B cell (primary cell): ENCODE measurements around the gene CTNNA2. TPM values are rescaled to one million over a fixed set of nuclear protein-coding genes. Genes with fewer than 3 reads are reported as not detected.

Source experiments
- ATAC-seq: fragments of 200-7000 bp; cut with Tn5 transposase; one replicate; pipeline ENCODE4 v1.10.0; 2021; ENCODE audit warnings: low read depth, mild to moderate bottlenecking, moderate number of reproducible peaks, moderate library complexity
- CTCF ChIA-PET: fragments of 350-600 bp; sonication (Branson Sonifier 250); formaldehyde crosslinking; loops from one replicate; lab custom pipeline; 2021; ENCODE audit warnings: antibody characterized with exemption, inconsistent platforms; lab: Charles Lee
- POLR2A ChIA-PET: fragments of 350-600 bp; sonication (Branson Sonifier 250); formaldehyde crosslinking; loops from one replicate; lab custom pipeline; 2021; ENCODE audit warnings: antibody characterized with exemption; lab: Charles Lee
- DNase-seq: peaks from one replicate; pipeline ENCODE4 v3.0.0; 2013
- H2AFZ ChIP-seq: 2 replicates; pipeline ENCODE4 v1.6.1; 2012; ENCODE audit warnings: mild to moderate bottlenecking, low read depth, low read length; ENCODE audit not compliant: insufficient read depth, poor library complexity, severe bottlenecking
- H3K27ac ChIP-seq, 2 donors: 1 replicate in 1 of 2; 2 replicates in 1 of 2; pipeline ENCODE4 v1.5.1; 2012 to 2013; ENCODE audit warnings: low read length in 2 of 2, mild to moderate bottlenecking in 2 of 2, moderate library complexity in 1 of 2
- H3K27me3 ChIP-seq, 4 experiments: fragments of 200-600 bp in 1 of 4; sonication (generic) in 1 of 4; replicated peaks in 1 of 4; 1 replicate in 2 of 4; 2 replicates in 2 of 4; pipeline versions ENCODE4 v1.6.1 to v1.7.0; 2013 to 2016; ENCODE audit warnings: low read length in 3 of 4, mild to moderate bottlenecking in 2 of 4, mixed read lengths in 1 of 4, moderate library complexity in 1 of 4; ENCODE audit not compliant: insufficient read depth in 4 of 4, control insufficient read depth in 3 of 4; ENCODE audit errors: control extremely low read depth in 1 of 4
- H3K36me3 ChIP-seq, 2 experiments: replicated peaks in 1 of 2; 1 replicate in 1 of 2; 2 replicates in 1 of 2; pipeline versions ENCODE4 v1.6.1 to v1.7.1; 2013; ENCODE audit warnings: low read length in 1 of 2; ENCODE audit not compliant: insufficient read depth in 2 of 2, control insufficient read depth in 1 of 2; ENCODE audit errors: control extremely low read depth in 1 of 2, extremely low read depth in 1 of 2
- H3K4me1 ChIP-seq, 2 donors: fragments of 200-600 bp in 1 of 2; sonication (generic) in 1 of 2; 1 replicate in 1 of 2; 2 replicates in 1 of 2; pipeline versions ENCODE4 v1.5.1 to v1.6.1; 2013 to 2017; ENCODE audit warnings: low read length in 2 of 2; ENCODE audit not compliant: control insufficient read depth in 2 of 2, insufficient read depth in 2 of 2
- H3K4me2 ChIP-seq: replicated peaks from 2 replicates; pipeline ENCODE3; 2012; ENCODE audit warnings: mild to moderate bottlenecking, low read depth, low read length; ENCODE audit not compliant: poor library complexity, severe bottlenecking
- H3K4me3 ChIP-seq, 5 experiments: fragments of 200-600 bp in 1 of 5; sonication (generic) in 1 of 5; 1 replicate in 3 of 5; 2 replicates in 2 of 5; pipeline versions ENCODE4 v1.5.1 to v1.7.0; 2011 to 2016; ENCODE audit warnings: low read length in 4 of 5, mild to moderate bottlenecking in 4 of 5, low read depth in 2 of 5, control low read depth in 1 of 5, moderate library complexity in 1 of 5; ENCODE audit not compliant: insufficient read depth in 1 of 5; ENCODE audit errors: control extremely low read depth in 1 of 5, extremely low read depth in 1 of 5
- H3K79me2 ChIP-seq: fragments of 200-600 bp; sonication (generic); one replicate; pipeline ENCODE4 v1.6.0; 2016; ENCODE audit warnings: low read length; ENCODE audit not compliant: control insufficient read depth, insufficient read depth
- H3K9ac ChIP-seq: fragments of 200-600 bp; sonication (generic); 2 replicates; pipeline ENCODE4 v1.6.1; 2017; ENCODE audit warnings: mild to moderate bottlenecking, low read length, moderate library complexity
- H3K9me3 ChIP-seq, 3 donors: one replicate each; pipeline versions ENCODE4 v1.6.1 to v1.7.1; 2013; ENCODE audit warnings: low read length in 2 of 3; ENCODE audit not compliant: control insufficient read depth in 2 of 3, insufficient read depth in 1 of 3; ENCODE audit errors: control extremely low read depth in 1 of 3
- H4K20me1 ChIP-seq: 2 replicates; pipeline ENCODE4 v1.6.0; 2012; ENCODE audit warnings: mild to moderate bottlenecking, low read length; ENCODE audit not compliant: insufficient read depth, control insufficient read depth, poor library complexity, severe bottlenecking
- H3K27ac Mint-ChIP-seq: one replicate; pipeline ENCODE4 v1.8.0; 2021; ENCODE audit warnings: mixed read lengths
- H3K27me3 Mint-ChIP-seq: one replicate; pipeline ENCODE4 v1.8.0; 2021; ENCODE audit warnings: mixed read lengths
- H3K4me1 Mint-ChIP-seq: one replicate; pipeline ENCODE4 v1.8.0; 2021; ENCODE audit warnings: mixed read lengths
- H3K4me3 Mint-ChIP-seq: one replicate; pipeline ENCODE4 v1.8.0; 2021; ENCODE audit warnings: mixed read lengths
- H3K9me3 Mint-ChIP-seq: one replicate; pipeline ENCODE4 v1.8.0; 2022; ENCODE audit warnings: mixed read lengths; ENCODE audit not compliant: insufficient read depth
- CTCF ChIP-seq: fragments of 200-600 bp; IDR thresholded peaks from one replicate; pipeline ENCODE4 v1.8.0; 2022; ENCODE audit warnings: antibody characterized with exemption, mild to moderate bottlenecking
- EZH2 ChIP-seq: IDR thresholded peaks from 2 replicates; pipeline ENCODE4 v1.6.1; 2012; ENCODE audit warnings: borderline replicate concordance, low read depth, mild to moderate bottlenecking, moderate library complexity, low read length; ENCODE audit not compliant: insufficient read depth, poor library complexity, severe bottlenecking
- WGBS: methylation state at CpG from one replicate; pipeline ENCODE4 v1.1.5; 2013; ENCODE audit warnings: missing lambda C conversion rate; ENCODE audit not compliant: insufficient coverage; 5-methylcytosine and 5-hydroxymethylcytosine counted together
- intact Hi-C: fragments of 100-400 bp; cut with micrococcal nuclease; formaldehyde crosslinking; loops from one replicate; pipeline ENCODE4 v1.10.0; 2022
- polyA plus RNA-seq: library from polyadenylated mRNA; depleted of rRNA; stranded (reverse); fragments of >200 nt; gene quantifications from 2 replicates; pipeline ENCODE4 v1.2.3, GENCODE V29; 2012
- total RNA-seq, 2 donors: library from RNA; stranded (reverse); fragments of 120-200 nt in 1 of 2; gene quantifications; 1 replicate in 1 of 2; 2 replicates in 1 of 2; pipeline versions ENCODE4 v1.2.3 to v1.2.4, GENCODE V29; 2013 to 2022

The CTNNA2 gene
- total and polyA plus RNA-seq, 2 donors (not counting 1 experiment from before 2014, with no cell fraction given), result not detected

DNA sequence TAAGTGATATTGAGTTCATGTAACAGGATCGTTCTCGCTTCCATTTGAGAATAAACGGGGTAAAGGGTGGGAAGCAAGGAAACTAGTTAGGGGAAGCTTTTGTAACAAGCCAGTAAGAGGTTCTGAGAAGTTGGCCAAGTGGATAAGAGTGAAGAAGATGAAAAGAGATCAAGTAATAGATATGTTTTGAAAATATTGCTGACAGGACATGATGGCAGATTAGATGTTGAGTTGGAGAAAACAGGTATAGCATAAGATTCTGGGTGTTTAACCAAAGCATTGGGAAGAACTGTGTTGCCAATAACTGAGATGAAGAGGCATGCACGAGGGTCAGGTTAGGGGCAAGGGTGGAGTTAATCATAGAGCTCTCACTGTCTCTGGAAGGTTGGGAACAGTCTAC is 1121.7 kb downstream of the CTNNA2 start:
- Histone ChIP-seq H3K79me2 (no peaks in the 10 kb centered on the region), H2AFZ (no peak overlapping the region), H4K20me1 (no peaks in the 10 kb centered on the region), H3K27ac (no peak overlapping the region), H3K4me1 (no peaks in the 10 kb centered on the region), H3K9ac (no peak overlapping the region), H3K4me2 (no peak overlapping the region), H3K4me3 (no peak overlapping the region), H3K36me3 (no peaks in the 10 kb centered on the region), H3K27me3 (no peaks in the 10 kb centered on the region), H3K9me3 (peaks cover 0 to under 1% (median 0%) of the 10 kb centered on the region in 3 donors)
- Mint-ChIP-seq H3K27ac (no peak overlapping the region), H3K4me3 (no peak overlapping the region), H3K27me3 (no peaks in the 10 kb centered on the region), H3K9me3 (peaks cover 2% of the 10 kb centered on the region), H3K4me1 (no peaks in the 10 kb centered on the region)
- WGBS, result 82% methylated on average over 4 of the region's 4 CpGs
- ATAC-seq (no peak), DNase-seq (no peak)
- CTCF ChIA-PET, result no interaction called here
- POLR2A ChIA-PET, result no interaction called here
- intact Hi-C loops, result no loop called here
- TF ChIP-seq CTCF (no peak), EZH2 (no peak)

DNA sequence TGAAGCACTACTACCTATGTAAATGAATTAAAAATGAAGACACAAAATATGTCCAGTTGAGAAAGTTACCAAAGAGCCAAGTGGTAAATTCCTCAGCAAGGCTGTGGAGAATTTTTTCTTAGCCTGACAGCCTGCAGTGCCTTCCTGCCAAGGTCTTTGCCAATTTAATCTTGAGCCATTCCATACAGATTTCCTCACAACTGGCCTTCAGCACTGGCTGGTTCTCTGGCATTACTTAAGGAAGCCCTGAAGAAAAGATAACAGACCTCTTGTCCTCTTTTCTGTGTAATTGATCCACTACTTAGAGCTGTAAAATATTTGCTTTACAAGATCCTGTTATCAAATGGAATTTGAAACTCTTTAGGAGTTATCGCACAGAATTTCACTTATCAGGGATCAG is 1125.9 kb downstream of the CTNNA2 start:
- no peaks in the 10 kb centered on the region for H3K4me1 ChIP-seq
- ATAC-seq, result no peak
- Mint-ChIP-seq H3K27me3 (no peaks in the 10 kb centered on the region), H3K4me3 (no peak overlapping the region), H3K4me1 (no peaks in the 10 kb centered on the region), H3K9me3 (no peaks in the 10 kb centered on the region), H3K27ac (no peak overlapping the region)
- no peak overlapping the region for H3K4me2 ChIP-seq
- no peak overlapping the region for H3K27ac ChIP-seq
- no peaks in the 10 kb centered on the region for H3K79me2 ChIP-seq
- no peak overlapping the region for H3K4me3 ChIP-seq
- ChIA-PET POLR2A (no interaction called here), CTCF (no interaction called here)
- peaks cover 0 to 4% (median 1%) of the 10 kb centered on the region in 3 donors for H3K9me3 ChIP-seq
- TF ChIP-seq CTCF (no peak), EZH2 (no peak)
- H2AFZ ChIP-seq, result no peak overlapping the region
- DNase-seq, result no peak
- no peaks in the 10 kb centered on the region for H3K36me3 ChIP-seq
- no CpG with 5 or more reads among the region's 1 CpG for WGBS
- H3K27me3 ChIP-seq, result no peaks in the 10 kb centered on the region
- H4K20me1 ChIP-seq, result no peaks in the 10 kb centered on the region
- H3K9ac ChIP-seq, result no peak overlapping the region
- intact Hi-C loops, result no loop called here
